Dermis blood vessel endothelial cell (primary cell): ENCODE data around the gene ADAMTS13. TPM values are rescaled to one million over a fixed set of nuclear protein-coding genes. Genes with fewer than 3 reads are reported as not detected.

ENCODE experiments used
- DNase-seq: peaks from one replicate; pipeline ENCODE4 v3.0.0; 2010
- total RNA-seq: library from RNA; depleted of rRNA; stranded (reverse); fragments of >200 nt; gene quantifications from 2 replicates; pipeline ENCODE4 v1.2.3, GENCODE V29; 2014

The ADAMTS13 gene
- total RNA-seq, 1 donor from 2014 or later: 1.0 TPM

DNA sequence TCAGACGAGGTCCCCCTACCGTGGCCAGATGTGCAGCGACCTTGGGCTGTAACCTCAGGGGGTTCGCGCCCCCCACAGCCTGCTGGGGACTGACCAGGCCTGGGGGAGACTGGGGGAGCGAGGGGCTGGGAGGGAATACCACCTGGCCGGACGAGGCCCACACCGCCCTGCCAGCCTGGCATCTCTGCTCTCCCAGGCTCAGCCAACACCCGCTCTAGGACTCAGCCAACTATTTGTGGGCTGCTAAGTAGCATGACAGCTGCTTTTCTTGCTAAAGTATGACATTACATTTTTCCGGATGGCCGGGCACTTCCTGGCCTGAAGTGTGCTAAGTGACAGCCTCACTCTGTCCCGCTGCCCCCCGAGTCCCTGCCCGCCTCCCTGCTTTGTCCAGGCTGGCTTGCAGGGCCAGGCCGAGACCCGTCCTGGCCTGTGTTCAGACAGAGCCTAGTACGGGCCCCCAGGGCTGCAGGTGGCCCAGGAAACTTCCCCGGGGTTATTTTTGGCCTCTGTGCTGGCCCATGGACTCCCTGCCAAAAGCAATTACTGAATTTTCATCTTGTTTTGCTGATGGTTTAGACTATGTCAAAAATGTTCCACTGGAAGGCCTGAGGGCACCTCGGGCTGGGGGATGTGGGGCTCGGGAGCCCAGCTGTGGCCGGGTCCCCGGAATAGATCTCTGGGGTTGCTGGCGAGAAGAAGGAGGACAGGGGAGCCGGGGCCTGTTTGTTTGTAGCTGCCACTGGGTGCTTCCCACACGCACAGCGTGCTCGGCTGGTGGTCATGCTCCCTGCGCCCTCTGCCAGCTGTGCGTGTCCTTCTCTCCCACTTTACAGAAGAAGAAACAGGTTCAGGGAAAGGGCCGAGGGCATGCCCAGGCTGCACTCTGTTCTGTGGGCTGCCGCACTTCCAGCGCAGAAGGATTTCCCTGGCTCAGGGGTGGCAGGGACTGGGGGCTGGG, 70.2 kb downstream of the ADAMTS13 start:
- DNase-seq: no peak

DNA sequence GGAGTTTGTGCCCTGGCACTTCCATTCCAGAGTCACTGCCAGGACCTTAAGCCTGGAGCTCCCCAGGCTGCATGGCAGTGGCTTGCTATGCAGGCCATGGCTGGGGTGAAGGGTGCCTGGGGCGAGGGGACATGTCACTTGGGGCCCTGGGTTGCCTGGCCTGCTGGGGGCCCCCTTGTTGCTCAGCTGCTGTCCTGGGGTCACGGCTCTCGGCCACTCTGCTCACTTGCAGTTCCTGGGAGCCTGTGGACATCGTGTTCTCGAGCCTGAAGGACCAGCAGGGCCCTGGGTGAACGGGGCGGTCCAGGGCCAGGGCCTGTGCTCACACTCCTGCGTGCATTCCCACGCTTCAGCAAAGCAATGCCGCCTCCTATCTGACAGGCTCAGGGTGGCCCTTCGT, 71.3 kb downstream of the ADAMTS13 start:
- no peak for DNase-seq

DNA sequence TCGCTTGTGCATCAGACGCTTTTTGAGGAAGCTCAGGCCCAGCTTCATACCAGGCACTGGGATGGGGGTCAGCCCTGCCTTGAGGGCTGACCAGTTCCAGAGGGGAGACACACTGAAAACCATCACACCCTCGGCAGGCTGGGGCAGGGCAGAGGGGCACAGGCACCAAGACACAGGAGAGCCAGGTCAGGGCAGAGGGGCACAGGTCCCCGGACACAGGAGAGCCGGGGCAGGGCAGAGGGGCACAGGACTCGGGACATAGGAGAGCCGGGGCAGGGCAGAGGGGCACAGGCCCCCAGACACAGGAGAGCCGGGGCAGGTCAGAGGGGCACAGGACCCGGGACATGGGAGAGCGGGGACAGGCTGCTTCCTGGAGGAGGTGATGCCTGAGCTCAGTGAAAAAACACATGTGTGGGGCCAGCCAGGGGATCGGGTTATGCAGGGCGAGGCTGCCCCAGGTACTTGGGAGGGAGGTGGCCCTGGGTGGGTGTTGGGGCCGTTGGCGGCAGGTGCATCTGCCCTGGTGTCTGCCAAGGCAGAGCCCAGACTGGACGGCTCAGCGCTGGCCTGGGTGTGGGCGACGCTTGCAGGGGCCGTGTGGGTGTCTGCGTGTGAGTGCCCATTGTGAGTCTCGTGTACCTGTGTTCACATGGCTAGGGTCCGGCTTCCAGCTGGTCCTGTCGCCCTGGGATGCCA, 71.8 kb downstream of the ADAMTS13 start:
- DNase-seq: no peak

DNA sequence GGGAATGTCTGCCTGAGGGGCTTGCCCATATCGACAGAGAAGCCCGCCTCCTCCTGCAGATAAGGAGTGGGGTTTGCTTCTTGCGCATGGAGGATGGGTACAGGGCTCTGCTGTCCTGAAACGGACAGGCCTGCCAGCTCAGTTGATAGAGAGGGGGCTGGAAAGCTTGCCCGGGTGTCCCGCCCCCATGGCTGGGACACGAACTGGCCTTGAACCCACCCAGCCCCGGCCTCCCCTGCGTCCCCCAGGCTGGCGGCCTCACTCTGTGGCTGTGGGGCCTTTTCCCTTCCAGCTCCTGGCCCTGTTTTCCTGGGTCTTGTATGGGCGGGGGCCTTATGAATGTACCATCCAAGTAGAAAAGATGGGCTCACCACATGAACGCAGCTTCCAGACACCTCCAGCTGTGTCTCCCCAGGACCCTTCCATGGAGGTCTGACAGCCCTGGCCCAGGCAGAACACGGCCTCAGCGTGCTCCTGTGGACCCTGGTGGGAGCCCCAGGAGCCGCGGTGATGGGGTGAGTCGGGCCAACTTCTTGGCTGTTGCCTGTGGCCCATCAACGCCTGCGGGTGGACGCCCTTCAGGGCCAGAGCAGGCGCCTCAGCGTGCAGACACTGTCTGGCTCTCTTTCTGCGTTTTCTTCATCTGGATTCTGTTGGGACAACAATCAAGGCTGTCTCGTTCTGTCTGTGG, 72.6 kb downstream of the ADAMTS13 start:
- DNase-seq: no peak

DNA sequence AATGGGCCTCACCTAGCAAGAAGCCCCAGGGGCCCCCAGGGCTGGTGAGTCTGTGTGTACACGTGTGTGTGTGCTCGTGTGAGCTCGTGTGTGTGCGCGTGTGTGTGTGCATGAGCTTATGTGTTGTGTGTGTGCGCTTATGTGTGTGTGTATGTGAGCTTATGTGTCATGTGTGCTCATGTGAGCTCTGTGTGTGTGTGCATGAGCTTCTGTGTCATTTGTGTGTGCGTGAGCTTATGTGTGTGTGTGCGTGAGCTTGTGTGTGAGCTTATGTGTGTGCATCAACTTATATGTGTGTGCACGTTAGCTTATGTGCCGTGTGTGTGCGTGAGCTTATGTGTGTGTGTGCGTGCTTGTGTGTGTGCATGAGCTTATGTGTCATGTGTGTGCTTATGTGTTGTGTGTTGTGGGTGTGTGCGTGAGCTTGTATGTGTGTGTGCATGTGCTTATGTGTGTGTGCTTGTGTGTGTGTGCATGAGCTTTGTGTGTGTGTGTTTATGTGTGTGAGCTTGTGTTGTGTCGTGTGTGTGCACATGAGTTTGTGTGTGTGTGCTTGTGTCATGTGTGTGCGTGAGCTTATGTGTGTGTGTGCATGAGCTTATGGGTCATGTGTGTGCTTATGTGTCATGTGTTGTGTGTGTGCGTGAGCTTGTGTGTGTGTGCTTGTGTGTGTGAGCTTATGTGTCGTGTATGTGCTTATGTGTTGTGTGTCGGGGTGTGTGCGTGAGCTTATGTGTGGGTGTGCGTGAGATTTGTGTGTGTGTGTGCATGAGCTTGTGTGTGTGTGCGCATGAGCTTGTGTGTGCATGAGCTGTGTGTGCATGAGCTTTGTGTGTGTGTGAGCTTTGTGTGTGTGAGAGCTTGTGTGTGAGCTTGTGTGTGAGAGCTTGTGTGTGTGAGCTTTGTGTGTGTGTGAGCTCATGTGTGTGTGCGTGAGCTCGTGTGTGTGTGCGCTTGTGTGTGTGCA, 73.4 kb downstream of the ADAMTS13 start:
- DNase-seq: no peak

DNA sequence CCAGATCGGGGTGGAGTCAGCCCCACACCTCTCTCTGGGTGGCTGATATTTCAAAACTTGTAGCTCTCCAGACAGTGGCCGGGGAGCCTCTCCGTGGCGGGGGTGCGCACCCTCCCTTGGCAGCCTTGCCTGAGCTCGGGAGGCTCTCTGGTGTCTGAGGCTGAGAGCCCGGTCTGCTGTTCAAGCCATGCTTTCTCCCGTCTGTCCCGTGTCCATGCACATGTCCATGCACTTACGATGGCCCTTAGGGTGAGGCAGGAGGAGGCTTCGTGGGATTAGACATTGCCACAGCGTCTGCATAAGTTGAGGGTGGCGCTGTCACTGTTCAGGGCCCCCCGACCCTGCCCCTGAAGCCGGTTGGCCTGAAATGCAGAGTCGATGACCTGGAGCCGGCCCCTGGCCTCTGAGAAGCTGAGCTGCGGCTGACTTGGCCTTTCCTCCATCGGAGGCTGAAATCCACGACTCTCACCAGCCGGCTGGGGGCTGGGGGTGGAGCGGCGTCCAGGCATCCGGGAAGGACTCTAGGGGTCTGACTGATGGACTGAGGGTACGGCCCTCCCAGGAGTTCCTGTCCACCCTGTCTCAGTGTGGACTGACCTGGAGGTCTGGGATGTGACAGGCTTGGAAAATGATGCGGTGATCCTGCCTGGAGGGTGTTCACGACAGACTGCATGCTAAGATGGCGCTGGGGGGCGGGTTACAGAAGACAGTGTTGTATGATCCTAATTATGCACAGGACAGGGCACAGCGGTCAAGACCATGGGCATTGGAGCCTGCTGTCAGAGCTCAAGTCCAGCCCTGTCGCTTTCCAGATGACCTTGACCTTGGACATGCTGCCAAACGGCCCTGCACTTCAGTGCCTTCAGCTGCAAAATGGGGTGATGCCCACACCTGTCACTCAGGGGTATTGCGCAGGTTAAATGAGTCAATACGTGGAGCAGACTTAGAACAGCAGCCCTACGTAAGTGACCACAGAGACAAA, 75.0 kb downstream of the ADAMTS13 start:
- no peak for DNase-seq

DNA sequence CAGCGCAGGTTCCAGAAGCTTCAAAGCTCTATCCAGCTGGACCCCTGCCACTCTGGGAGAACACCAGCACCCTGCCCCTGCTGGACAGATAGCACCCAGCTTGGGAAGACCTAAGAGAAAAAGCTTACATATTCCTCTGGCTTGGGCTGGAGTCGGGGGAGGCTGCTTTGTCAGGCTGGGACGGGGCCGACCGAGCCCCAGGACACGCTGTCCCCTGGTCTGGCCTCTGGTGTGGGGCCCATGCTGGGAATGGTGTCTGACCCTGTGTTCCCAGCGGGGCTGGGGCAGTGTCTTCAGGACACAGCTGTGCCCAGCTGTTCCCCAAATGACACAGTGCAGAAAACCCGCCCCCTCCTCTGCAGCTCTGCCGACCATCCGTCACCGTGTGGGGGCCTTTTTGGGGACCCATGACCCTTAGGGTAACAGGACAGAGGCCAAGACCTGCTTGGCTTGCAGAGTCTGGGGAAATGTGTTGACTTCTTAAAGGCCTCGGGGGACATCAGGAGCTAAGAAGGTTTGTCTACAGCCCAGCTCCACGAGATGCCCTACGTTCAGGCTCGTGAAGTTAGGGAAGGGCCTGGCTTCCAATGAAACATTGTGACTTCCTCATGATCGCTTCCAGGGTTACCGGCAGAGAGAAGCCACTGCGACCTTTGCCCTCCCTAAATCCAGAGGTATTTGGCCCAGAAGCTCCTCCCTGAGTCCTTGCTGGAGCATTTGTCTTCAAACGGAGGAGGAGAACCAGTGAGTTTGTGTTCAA, 77.1 kb downstream of the ADAMTS13 start:
- no peak for DNase-seq

DNA sequence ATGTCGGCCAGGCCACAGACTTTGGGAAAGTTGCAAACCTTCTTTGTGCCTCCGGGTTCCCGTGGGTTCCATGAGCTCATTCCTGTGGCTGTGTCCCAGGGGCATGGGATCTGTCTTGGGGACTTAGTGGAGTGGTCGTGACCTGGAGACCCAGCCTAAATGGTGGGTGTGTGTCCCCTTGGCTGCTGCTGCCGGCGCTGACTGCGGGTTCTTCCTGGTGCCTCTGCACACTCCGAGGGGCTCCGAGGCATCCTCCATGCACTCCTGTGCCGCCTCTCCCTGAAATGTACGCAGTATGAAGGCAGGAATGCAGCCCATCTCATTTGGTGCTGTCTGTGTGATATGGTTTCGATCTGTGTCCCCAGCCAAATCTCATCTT, 77.7 kb downstream of the ADAMTS13 start:
- DNase-seq: no peak

DNA sequence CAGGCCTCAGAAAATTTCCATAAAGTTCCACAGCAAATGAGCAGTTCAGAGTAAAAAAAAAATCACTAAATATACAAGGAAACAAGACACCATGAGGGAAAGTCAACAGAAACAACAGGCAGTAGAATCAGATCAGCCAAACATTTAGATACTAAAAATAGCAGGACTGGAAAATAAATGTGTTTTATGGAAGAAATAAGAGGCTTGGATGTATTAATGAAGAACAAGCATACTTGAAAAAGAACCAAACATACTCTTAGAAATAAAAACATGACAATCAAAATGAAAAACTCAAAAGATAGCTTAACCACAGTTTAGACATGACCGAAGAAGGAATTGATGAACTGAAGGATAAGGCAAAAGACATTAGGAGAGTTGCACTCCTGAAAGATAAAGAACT, 79.9 kb downstream of the ADAMTS13 start:
- no peak for DNase-seq

DNA sequence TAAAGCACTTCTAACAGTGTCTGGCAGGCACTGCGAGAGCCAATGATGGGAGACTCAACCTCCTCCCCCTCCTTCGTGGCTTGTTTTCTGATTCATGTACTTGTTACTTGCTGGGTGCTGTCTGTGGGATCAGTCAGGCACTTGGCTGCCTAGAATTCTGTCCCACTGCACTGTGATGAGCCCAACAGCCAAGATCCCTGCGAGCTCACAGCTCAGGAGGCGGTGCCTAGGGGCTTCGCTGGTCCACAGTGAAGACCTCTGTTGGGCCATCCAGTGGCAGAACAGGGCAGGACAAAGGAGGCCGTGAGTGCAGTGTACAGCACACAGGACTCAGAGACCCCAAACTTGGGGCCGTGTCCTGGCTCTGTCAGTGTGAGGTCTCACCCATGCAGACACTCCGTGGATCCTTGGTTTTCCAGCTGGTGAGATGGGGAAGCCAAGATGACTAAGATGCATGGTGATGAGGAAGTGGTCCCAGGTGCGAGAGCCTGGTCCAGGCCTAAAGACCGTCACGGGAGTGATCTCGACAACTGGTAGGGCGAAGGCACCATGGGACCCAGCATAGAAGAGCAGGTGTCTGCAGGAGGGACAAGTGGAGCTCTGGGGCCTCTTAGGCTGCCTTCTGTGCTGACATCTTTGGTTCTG, 83.1 kb downstream of the ADAMTS13 start:
- DNase-seq: no peak

DNA sequence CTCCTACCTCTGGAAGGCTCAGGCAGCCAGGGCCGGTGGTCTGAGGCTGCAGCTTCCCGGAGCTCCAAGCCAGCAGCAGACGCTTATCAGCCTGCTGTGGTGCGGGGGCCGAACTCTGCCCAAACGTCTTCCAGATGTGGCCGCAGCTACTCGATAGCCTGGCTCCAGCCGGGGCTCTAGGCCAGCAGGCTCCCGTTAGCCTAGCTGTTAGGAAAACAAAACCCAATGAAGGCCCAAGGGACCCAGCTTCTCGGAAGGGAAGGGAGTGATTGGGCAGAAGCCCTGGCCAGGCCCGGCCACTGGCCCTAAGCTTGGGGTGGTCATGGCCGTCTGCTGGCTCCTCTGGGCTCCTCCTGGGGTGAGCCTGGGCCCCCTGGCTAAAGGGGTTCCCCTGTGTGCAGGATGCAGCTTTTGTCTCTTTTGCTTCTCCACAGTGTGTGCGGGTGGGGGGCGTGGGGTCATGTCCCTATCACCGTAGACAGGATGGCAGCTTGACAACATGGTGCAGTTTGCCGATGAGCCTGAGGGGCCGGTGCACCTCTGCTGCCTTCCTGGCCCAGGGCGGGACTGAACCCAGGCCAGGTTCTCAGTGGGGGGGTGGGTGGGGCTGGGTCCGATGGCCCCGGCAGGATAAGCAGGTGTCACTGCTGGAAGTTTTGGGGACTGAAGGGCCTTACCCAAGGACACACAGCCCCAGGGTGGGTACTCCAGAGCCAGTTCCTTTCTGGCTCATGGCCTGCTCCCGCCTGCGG, 83.9 kb downstream of the ADAMTS13 start:
- no peak for DNase-seq

DNA sequence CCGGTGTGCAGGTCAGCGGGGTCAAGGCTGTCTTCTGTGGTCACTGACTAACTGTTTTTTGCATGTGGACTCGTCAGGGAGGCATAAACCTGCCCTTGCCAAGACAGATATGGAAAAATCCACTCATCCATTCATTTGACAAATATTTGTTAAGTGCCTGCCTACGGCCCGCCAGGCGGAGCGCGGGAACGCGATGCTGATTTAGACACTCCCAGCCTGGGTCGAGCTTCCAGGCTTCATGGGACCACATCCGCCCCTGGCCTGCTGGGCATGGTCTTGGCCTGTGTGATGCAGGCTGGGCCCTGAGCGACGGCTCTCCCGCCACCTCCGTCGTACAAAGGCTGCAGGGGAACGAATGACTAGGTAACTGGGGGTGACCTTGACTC, 84.5 kb downstream of the ADAMTS13 start:
- DNase-seq: no peak

DNA sequence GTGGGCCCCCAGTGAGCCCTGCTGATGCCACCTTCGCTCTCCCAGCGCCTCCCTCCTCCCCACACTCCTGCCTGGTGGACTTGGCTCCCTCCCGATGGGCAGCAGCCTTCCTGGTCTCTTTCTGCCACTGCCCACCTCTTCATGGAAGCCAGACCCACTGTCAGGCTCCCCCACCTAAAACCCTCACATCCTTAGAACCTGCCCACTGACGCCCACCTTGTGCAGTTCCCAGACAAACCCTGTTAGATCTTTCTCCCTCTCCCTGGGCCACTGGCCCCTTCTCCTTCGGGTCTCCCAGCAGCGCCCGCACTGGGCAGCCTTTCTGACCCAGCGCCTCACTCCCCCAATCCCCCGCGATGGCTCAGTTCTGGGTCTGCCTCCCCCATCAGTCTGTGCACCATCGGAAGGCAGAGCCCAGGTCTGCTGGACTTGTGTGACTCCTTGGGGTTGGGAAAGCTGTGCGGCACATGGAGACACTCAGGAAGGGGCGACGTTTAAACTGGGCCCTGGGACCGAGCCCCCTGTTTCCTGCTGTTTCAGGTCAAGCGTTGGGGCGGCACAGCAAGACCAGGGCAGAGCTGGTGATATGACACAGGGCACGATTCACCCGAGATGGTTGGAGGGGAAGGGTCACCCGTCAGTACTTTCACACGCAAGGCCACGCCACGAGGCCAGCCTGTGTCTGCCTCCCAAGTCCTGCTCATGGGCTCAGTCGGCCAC, 85.2 kb downstream of the ADAMTS13 start:
- DNase-seq: no peak

DNA sequence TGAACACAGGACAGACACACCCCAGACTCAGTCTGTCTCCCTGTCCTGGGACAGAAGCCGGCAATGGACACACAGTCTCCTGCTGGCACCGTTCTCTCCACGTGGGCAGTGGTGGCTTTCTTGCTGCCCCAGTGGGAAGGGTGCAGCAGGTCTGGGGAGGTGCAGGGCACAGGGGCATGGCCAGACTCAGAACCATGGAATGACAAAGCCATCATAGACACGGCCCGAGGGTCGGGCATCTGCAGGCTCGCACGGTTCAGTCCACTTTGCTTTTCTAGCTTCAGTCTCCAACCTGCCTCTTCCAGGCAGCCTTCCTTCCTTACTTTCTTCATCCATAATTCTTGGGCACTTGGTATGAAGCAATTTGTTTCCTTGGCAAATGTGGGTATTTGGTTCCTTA, 85.9 kb downstream of the ADAMTS13 start:
- no peak for DNase-seq
